ENCODE data around the gene MMAB.

MMAB gene

DNA sequence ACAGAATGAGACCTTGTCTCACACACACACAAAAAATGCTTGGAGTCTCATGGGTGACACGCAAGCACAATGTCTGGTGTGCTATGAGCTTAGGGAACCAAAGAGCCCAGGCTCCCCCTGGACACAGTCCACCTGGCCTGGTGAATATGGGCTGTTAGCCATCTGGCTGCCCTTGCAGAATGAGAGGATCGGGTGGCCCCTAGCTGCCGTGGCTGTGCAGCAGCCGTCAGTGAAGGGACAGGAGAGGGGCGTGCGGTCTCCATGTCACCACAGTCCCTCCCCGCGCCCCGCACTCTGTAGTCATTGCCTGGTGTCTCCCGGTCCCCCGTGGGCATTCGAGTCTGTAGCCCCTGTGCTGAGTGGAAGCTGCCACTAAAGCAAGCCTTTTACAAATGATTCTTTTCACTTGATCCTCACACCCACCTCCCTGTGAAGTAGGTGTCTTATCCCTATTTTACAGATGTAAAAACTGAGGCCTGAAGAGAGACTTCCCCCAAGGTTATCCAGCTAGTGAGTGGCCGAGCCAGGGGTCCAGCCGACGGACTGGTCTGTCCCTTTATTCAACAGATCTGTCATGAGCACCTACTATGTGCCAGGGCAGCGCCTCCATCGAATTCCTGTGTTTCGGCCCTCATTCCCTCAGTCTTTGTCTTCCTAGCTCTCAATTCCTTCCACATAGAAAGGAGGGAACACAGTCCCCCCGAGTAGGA is 19.0 kb upstream of the MMAB start:
- TF ChIP-seq, protein P1, sequence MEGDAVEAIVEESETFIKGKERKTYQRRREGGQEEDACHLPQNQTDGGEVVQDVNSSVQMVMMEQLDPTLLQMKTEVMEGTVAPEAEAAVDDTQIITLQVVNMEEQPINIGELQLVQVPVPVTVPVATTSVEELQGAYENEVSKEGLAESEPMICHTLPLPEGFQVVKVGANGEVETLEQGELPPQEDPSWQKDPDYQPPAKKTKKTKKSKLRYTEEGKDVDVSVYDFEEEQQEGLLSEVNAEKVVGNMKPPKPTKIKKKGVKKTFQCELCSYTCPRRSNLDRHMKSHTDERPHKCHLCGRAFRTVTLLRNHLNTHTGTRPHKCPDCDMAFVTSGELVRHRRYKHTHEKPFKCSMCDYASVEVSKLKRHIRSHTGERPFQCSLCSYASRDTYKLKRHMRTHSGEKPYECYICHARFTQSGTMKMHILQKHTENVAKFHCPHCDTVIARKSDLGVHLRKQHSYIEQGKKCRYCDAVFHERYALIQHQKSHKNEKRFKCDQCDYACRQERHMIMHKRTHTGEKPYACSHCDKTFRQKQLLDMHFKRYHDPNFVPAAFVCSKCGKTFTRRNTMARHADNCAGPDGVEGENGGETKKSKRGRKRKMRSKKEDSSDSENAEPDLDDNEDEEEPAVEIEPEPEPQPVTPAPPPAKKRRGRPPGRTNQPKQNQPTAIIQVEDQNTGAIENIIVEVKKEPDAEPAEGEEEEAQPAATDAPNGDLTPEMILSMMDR (IDR thresholded peaks at IDR 0.05; ENCODE audit: low read depth, low read length, missing control alignments) = no peak
- no peak overlapping the region for H3K4me3 ChIP-seq (ENCODE audit: low read depth, low read length)
- no peak for DNase-seq (ENCODE audit: low read depth)

GRCh38 chr12:109591041-109591440 is 17.7 kb upstream of the MMAB start:
- H3K4me3 ChIP-seq (ENCODE audit: low read depth, low read length) = no peak overlapping the region
- DNase-seq (ENCODE audit: low read depth) = no peak
- TF ChIP-seq, protein P1 (IDR thresholded peaks at IDR 0.05; ENCODE audit: low read depth, low read length, missing control alignments) = no peak

- TF ChIP-seq, protein P1 (IDR thresholded peaks at IDR 0.05; ENCODE audit: low read depth, low read length, missing control alignments) = no peak
- no peak overlapping the region for H3K4me3 ChIP-seq (ENCODE audit: low read depth, low read length)
- no peak for DNase-seq (ENCODE audit: low read depth)
Measured at GRCh38 chr12:109590566-109590965, 17.3 kb upstream of the MMAB start.

GRCh38 chr12:109589691-109590245 is 16.5 kb upstream of the MMAB start:
- TF ChIP-seq, protein P1 (IDR thresholded peaks at IDR 0.05; ENCODE audit: low read depth, low read length, missing control alignments) = no peak
- DNase-seq (ENCODE audit: low read depth) = no peak
- H3K4me3 ChIP-seq (ENCODE audit: low read depth, low read length) = no peak overlapping the region

- DNase-seq (ENCODE audit: low read depth) = no peak
- TF ChIP-seq, protein P1 (IDR thresholded peaks at IDR 0.05; ENCODE audit: low read depth, low read length, missing control alignments) = no peak
- H3K4me3 ChIP-seq (ENCODE audit: low read depth, low read length) = no peak overlapping the region
Measured at GRCh38 chr12:109589240-109589590, 15.9 kb upstream of the MMAB start.

DNA sequence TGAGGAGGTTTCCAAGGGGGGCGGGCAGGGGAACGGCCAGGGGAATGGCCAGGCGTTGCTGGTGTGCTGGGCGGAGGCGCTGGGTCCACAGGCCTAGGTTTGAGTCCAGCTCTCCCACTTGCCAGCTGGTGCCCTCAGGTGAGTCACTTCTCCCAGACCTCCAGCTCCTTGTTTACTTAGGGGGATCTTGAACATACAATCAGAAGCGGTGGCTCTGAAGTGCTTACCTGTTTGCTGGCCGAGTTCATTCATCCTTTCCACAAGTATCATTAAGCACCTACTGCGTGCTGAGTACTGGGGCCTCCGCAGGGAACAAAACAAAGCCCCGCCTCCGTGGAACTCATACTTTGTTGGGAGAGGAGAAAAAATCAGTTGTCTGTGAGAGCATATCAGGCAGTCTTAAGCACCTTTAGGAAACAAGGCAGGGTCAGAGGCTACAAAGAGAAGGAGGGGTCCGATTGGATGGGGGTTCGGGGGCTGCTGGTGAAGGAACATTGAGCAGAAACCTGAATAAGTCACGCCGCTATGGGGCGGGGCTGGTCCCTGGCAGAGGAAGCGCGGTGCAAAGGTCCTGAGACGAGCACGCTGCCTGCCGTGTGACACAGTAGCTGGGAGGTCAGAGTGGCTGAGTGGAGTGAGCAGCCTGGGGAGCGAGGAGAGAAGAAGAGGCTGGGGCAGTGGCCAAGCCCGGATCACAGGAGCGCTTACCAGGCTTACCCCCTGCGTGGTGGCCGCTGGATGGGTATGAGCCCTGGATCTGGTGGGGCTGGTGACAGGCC is 15.3 kb upstream of the MMAB start:
- TF ChIP-seq, protein P1 (IDR thresholded peaks at IDR 0.05; ENCODE audit: low read depth, low read length, missing control alignments) = no peak
- DNase-seq (ENCODE audit: low read depth) = no peak

More for the DNA sequence above, 15.3 kb upstream of the MMAB start:
- no peak overlapping the region for H3K4me3 ChIP-seq (ENCODE audit: low read depth, low read length)
